ENCODE data around the gene BCAP31.

BCAP31 gene

GRCh38 chrX:153724252-153725038, at the start of gene BCAP31, which contains the start of gene ABCD1:
TSS of gene BCAP31 (minus strand) at chrX:153724387. CDS start at chrX:153723244, 1,143 bp downstream.
TSS of gene ABCD1 (plus strand) at chrX:153724856. CDS start at chrX:153725267, 411 bp downstream.
- peak; percentile 92 for DNase-seq (ENCODE audit: low spot score)

- no peak for DNase-seq (ENCODE audit: low spot score)
Measured at GRCh38 chrX:153773218-153773611, 49.0 kb upstream of the BCAP31 start.

- no peak for DNase-seq (ENCODE audit: low spot score)
Measured at GRCh38 chrX:153772316-153773217, 48.4 kb upstream of the BCAP31 start.

GRCh38 chrX:153771415-153772315, 47.5 kb upstream of the BCAP31 start:
- no peak for DNase-seq (ENCODE audit: low spot score)

GRCh38 chrX:153770601-153771414, 46.6 kb upstream of the BCAP31 start:
- no peak for DNase-seq (ENCODE audit: low spot score)

GRCh38 chrX:153769865-153770600, 45.8 kb upstream of the BCAP31 start:
- DNase-seq (ENCODE audit: low spot score): no peak

- DNase-seq (ENCODE audit: low spot score): no peak
Measured at GRCh38 chrX:153769158-153769864, 45.1 kb upstream of the BCAP31 start.

GRCh38 chrX:153768311-153769157, 44.3 kb upstream of the BCAP31 start:
- no peak for DNase-seq (ENCODE audit: low spot score)

- no peak for DNase-seq (ENCODE audit: low spot score)
Measured at GRCh38 chrX:153767674-153768055, 43.5 kb upstream of the BCAP31 start.

- no peak for DNase-seq (ENCODE audit: low spot score)
Measured at GRCh38 chrX:153766871-153767673, 42.9 kb upstream of the BCAP31 start.

- DNase-seq (ENCODE audit: low spot score): peak; percentile 75
Measured at GRCh38 chrX:153766098-153766817, 42.1 kb upstream of the BCAP31 start.

GRCh38 chrX:153765138-153766079, 41.2 kb upstream of the BCAP31 start:
- DNase-seq (ENCODE audit: low spot score): no peak

- DNase-seq (ENCODE audit: low spot score): no peak
Measured at GRCh38 chrX:153764786-153765137, 40.6 kb upstream of the BCAP31 start.

- DNase-seq (ENCODE audit: low spot score): peak; percentile 85
Measured at GRCh38 chrX:153763989-153764755, 40.0 kb upstream of the BCAP31 start, which contains the start of gene PLXNB3. TSS of gene PLXNB3 (plus strand) at chrX:153764249. CDS start at chrX:153765536, 1,287 bp downstream.

GRCh38 chrX:153763298-153763932, 39.2 kb upstream of the BCAP31 start:
- no peak for DNase-seq (ENCODE audit: low spot score)
